AG04450 (cell line): ENCODE results near the gene FRAS1. TPM values are rescaled to one million over a fixed set of nuclear protein-coding genes. Genes with fewer than 3 reads are reported as not detected.

ENCODE experiments used
- CTCF ChIA-PET: fragments of 300-600, 350-600 bp; formaldehyde crosslinking; extraction: SDS; loops from one replicate; lab custom pipeline; 2022; ENCODE audit warnings: antibody characterized with exemption, inconsistent platforms; lab: Charles Lee
- POLR2A ChIA-PET: fragments of 350-600 bp; formaldehyde crosslinking; extraction: SDS; loops from one replicate; lab custom pipeline; 2021; ENCODE audit warnings: antibody characterized with exemption, inconsistent platforms; lab: Yijun Ruan, JAX
- DNase-seq: peaks from one replicate; pipeline ENCODE4 v3.0.0-alpha.2; 2011; ENCODE audit warnings: low read depth, low spot score
- H3K27ac ChIP-seq: one replicate; pipeline ENCODE4 v1.5.1; 2012; ENCODE audit warnings: low read depth, low read length, control low read depth
- H3K27me3 ChIP-seq: one replicate; pipeline ENCODE4 v1.6.0; 2012; ENCODE audit warnings: low read length; ENCODE audit not compliant: control insufficient read depth, insufficient read depth
- H3K4me3 ChIP-seq: 2 replicates; pipeline ENCODE4 v1.5.1; 2011; ENCODE audit warnings: mild to moderate bottlenecking, low read depth, low read length, control low read depth
- H3K9me3 ChIP-seq: 2 replicates; pipeline ENCODE4 v1.5.1; 2012; ENCODE audit warnings: low read length; ENCODE audit not compliant: control insufficient read depth, insufficient read depth
- polyA plus RNA-seq: library from polyadenylated mRNA; depleted of rRNA; stranded (reverse); fragments of >200 nt; gene quantifications from 2 replicates; pipeline ENCODE4 v1.2.3, GENCODE V29; 2011
- TF ChIP-seq, protein P1 (sequence below): IDR thresholded peaks from 2 replicates; pipeline ENCODE4 v1.5.1; 2011; ENCODE audit warnings: low read depth, low read length, control low read depth, inconsistent platforms

FRAS1 gene
- polyA plus RNA-seq, 1 experiment = 0.21 TPM

DNA sequence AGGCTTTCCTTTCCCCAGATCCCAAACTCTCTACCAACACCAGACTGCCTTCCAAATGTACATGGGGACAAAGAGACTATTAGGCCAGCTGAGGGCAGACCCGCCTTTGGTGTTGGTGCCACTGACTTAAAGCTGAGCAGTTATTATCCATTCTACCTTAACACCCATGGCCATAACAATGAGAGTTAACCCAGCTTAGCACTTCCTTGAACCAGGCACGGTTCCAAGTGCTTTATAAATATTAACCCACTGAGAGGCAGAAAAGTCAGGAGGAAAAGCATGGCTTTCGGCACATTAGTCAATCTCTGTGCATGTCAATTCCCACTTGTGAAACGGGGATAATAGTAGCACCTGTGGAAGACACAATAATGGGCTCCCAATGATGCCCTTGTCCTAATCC is 251.4 kb downstream of the FRAS1 start:
- no peak overlapping the region for H3K27ac ChIP-seq
- TF ChIP-seq, protein P1, sequence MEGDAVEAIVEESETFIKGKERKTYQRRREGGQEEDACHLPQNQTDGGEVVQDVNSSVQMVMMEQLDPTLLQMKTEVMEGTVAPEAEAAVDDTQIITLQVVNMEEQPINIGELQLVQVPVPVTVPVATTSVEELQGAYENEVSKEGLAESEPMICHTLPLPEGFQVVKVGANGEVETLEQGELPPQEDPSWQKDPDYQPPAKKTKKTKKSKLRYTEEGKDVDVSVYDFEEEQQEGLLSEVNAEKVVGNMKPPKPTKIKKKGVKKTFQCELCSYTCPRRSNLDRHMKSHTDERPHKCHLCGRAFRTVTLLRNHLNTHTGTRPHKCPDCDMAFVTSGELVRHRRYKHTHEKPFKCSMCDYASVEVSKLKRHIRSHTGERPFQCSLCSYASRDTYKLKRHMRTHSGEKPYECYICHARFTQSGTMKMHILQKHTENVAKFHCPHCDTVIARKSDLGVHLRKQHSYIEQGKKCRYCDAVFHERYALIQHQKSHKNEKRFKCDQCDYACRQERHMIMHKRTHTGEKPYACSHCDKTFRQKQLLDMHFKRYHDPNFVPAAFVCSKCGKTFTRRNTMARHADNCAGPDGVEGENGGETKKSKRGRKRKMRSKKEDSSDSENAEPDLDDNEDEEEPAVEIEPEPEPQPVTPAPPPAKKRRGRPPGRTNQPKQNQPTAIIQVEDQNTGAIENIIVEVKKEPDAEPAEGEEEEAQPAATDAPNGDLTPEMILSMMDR = no peak
- POLR2A ChIA-PET = no interaction called here
- no peaks in the 10 kb centered on the region for H3K27me3 ChIP-seq
- CTCF ChIA-PET = no interaction called here
- no peak for DNase-seq
- H3K9me3 ChIP-seq = no peaks in the 10 kb centered on the region
- H3K4me3 ChIP-seq = no peak overlapping the region

DNA sequence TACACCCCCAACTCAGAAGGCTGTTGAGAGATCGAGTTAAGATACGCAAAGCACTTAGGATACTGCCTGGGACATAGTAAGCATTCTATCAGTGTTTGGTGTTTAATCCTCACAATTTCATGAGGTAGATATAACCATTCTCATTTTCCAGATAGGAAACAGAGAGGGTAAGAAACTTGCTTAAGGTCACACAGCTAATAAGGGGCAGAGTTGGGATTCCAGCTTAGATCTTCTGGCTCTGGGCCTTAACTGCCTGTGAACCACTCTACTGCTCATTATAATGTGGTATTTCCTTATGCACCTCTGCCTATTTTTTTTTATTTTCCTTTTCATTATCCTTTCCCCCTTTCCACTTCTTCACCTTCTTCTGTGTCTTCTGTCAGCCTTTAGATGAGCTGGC is 252.2 kb downstream of the FRAS1 start:
- ChIA-PET CTCF (no interaction called here), POLR2A (no interaction called here)
- H3K4me3 ChIP-seq = no peak overlapping the region
- no peak overlapping the region for H3K27ac ChIP-seq
- no peaks in the 10 kb centered on the region for H3K27me3 ChIP-seq
- TF ChIP-seq, protein P1 = no peak
- no peak for DNase-seq
- no peaks in the 10 kb centered on the region for H3K9me3 ChIP-seq

- ChIA-PET CTCF (no interaction called here), POLR2A (no interaction called here)
- H3K27me3 ChIP-seq = peaks cover 4% of the 10 kb centered on the region
- no peak overlapping the region for H3K4me3 ChIP-seq
- no peak overlapping the region for H3K27ac ChIP-seq
- no peaks in the 10 kb centered on the region for H3K9me3 ChIP-seq
- no peak for DNase-seq
- TF ChIP-seq, protein P1 = no peak
Measured at GRCh38 chr4:78310007-78310739, 253.1 kb downstream of the FRAS1 start.

GRCh38 chr4:78310740-78311115 is 253.6 kb downstream of the FRAS1 start:
- CTCF ChIA-PET = no interaction called here
- POLR2A ChIA-PET = no interaction called here
- no peak overlapping the region for H3K27ac ChIP-seq
- DNase-seq = no peak
- H3K4me3 ChIP-seq = no peak overlapping the region
- H3K9me3 ChIP-seq = no peaks in the 10 kb centered on the region
- TF ChIP-seq, protein P1 = no peak
- H3K27me3 ChIP-seq = peaks cover 4% of the 10 kb centered on the region

- TF ChIP-seq, protein P1 = no peak
- H3K9me3 ChIP-seq = no peaks in the 10 kb centered on the region
- DNase-seq = no peak
- POLR2A ChIA-PET = no interaction called here
- peaks cover 4% of the 10 kb centered on the region for H3K27me3 ChIP-seq
- CTCF ChIA-PET = interaction anchor here (0.6 kb wide), 1 partner anchor 13 kb away, joined by 3 read pairs; no protein-coding TSS in a partner anchor
- H3K27ac ChIP-seq = no peak overlapping the region
- no peak overlapping the region for H3K4me3 ChIP-seq
Measured at GRCh38 chr4:78311306-78311705, 254.2 kb downstream of the FRAS1 start.
